Heart left ventricle (tissue), 13 donors: Measurements from ENCODE around the gene PGM2.

Source experiments
- CTCF ChIP-seq, 12 donors: fragments of 200-600 bp; sonication (generic) in 4 of 12; IDR thresholded peaks; one replicate each; pipeline versions ENCODE4 v1.5.0 to v1.8.0; 2018 to 2022; ENCODE audit warnings: antibody characterized with exemption in 12 of 12, mild to moderate bottlenecking in 5 of 12
- POLR2A ChIP-seq, 2 donors: fragments of 450-650 bp; IDR thresholded peaks; one replicate each; pipeline ENCODE4 v1.6.1; 2017; ENCODE audit warnings: antibody characterized with exemption in 2 of 2, mild to moderate bottlenecking in 2 of 2, moderate library complexity in 2 of 2
- donor health status: ischemic (EF 13 %, LVEDD 7.1; RV severe dilation, severe dysfunction).
- donor health status: DM: no; HTN: yes; CAD: no.
- donor health status: DM: no; HTN: no; CAD: no.
- donor health status: ischemic (EF 25% LVEDD 6.9; RV normal size, moderate dysfunction).
- donor health status: ischemic (EF 25% LVEDD 5.7; RV mildly dilated, moderate dysfunction).
- donor health status: ischemic (EF 35%, LVEDD 5.7; RV mildly dilated, moderate dysfunction).
- donor health status: nonischemic (EF 11% LVEDD 7.7; RV severe dilation, severe dysfunction).
- donor health status: DM: yes; HTN: yes; CAD: no.
- donor health status: PGD.
- donor health status: ischemic (EF 29% LVEDD 5.4; RV normal size, mild dysfunction).
- donor health status: nonischemic (EF 23%, LVEDD 6.1; RV moderate dilation, normal function).

GRCh38 chr4:37891260-37892159 lies 65.0 kb downstream of the PGM2 start:
- TF ChIP-seq POLR2A (IDR thresholded peaks at IDR 0.05): no peak
- TF ChIP-seq CTCF (IDR thresholded peaks at IDR 0.05): peak in 3 of 12 donors; percentile 9 to 29 (median 23)
